Lower lobe of right lung (tissue), 2 donors: ENCODE measurements around the gene GZMM. TPM values are rescaled to one million over a fixed set of nuclear protein-coding genes. Genes with fewer than 3 reads are reported as not detected.
A peak's percentile ranks its signal among the peaks of the same experiment; 100 is the strongest.

Experiments used
- ATAC-seq, 2 donors: fragments of 200-7000 bp; cut with Tn5 transposase; one replicate each; pipeline ENCODE4 v1.9.1; 2020 to 2022; ENCODE audit warnings: mild to moderate bottlenecking in 2 of 2, moderate library complexity in 2 of 2
- DNase-seq: peaks from one replicate; pipeline ENCODE4 v3.0.0-alpha.2; 2020
- H3K27ac ChIP-seq: fragments of 200-600 bp; one replicate; pipeline ENCODE4 v1.8.0; 2022
- H3K27me3 ChIP-seq: fragments of 200-600 bp; one replicate; pipeline ENCODE4 v1.8.0; 2022; ENCODE audit warnings: low read depth
- H3K36me3 ChIP-seq: fragments of 200-600 bp; one replicate; pipeline ENCODE4 v1.8.0; 2022; ENCODE audit warnings: mild to moderate bottlenecking
- H3K4me1 ChIP-seq: fragments of 200-600 bp; one replicate; pipeline ENCODE4 v1.8.0; 2022
- H3K4me3 ChIP-seq: fragments of 200-600 bp; one replicate; pipeline ENCODE4 v1.8.0; 2022; ENCODE audit warnings: mild to moderate bottlenecking
- H3K9me3 ChIP-seq: fragments of 200-600 bp; one replicate; pipeline ENCODE4 v1.8.0; 2022
- CTCF ChIP-seq: fragments of 200-600 bp; IDR thresholded peaks from one replicate; pipeline ENCODE4 v1.8.0; 2022; ENCODE audit warnings: antibody characterized with exemption, mild to moderate bottlenecking
- intact Hi-C: fragments of 100-400 bp; cut with DNase I; formaldehyde crosslinking; loops from one replicate; pipeline ENCODE4 v1.11.0; 2022
- total RNA-seq: library from RNA; stranded (reverse); fragmentation: NEBNext Ultra II Directional; extraction: Animal tissue kit (Norgen Biotek cat#: 25700); gene quantifications from one replicate; pipeline ENCODE4 v1.2.1, GENCODE V29; 2021
- donor health status: DM: no; HTN: yes; CAD: no; lungs with severe emphysema.

Gene GZMM
- total RNA-seq, 1 donor from 2014 or later: 3.6 TPM

GRCh38 chr19:522726-523125, 21.1 kb upstream of the GZMM start:
- Histone ChIP-seq H3K27ac (no peak overlapping the region), H3K4me1 (no peaks in the 10 kb centered on the region), H3K4me3 (no peak overlapping the region), H3K9me3 (no peaks in the 10 kb centered on the region), H3K27me3 (peaks cover 4% of the 10 kb centered on the region), H3K36me3 (peaks cover 5% of the 10 kb centered on the region)
- no peak for ATAC-seq
- no peak for TF ChIP-seq CTCF
- intact Hi-C loops: no loop called here
- no peak for DNase-seq

GRCh38 chr19:524062-524674, 19.7 kb upstream of the GZMM start:
- Histone ChIP-seq H3K36me3 (peaks cover 5% of the 10 kb centered on the region), H3K9me3 (no peaks in the 10 kb centered on the region), H3K4me3 (no peak overlapping the region), H3K27me3 (peaks cover 4% of the 10 kb centered on the region), H3K4me1 (no peaks in the 10 kb centered on the region), H3K27ac (no peak overlapping the region)
- ATAC-seq: peak; percentile 22 to 48
- DNase-seq: no peak
- no peak for TF ChIP-seq CTCF
- intact Hi-C loops: no loop called here

- Histone ChIP-seq H3K36me3 (peaks cover under 1% of the 10 kb centered on the region), H3K27me3 (peaks cover 4% of the 10 kb centered on the region), H3K9me3 (no peaks in the 10 kb centered on the region), H3K27ac (no peak overlapping the region), H3K4me1 (no peaks in the 10 kb centered on the region), H3K4me3 (no peak overlapping the region)
- no peak for TF ChIP-seq CTCF
- no peak for DNase-seq
- intact Hi-C loops: no loop called here
- ATAC-seq: no peak
These were observed 18.8 kb upstream of the GZMM start for GRCh38 chr19:525029-525428.

GRCh38 chr19:525857-526419, 17.9 kb upstream of the GZMM start:
- TF ChIP-seq CTCF: no peak
- Histone ChIP-seq H3K27me3 (peaks cover 4% of the 10 kb centered on the region), H3K27ac (no peak overlapping the region), H3K9me3 (no peaks in the 10 kb centered on the region), H3K4me3 (no peak overlapping the region), H3K36me3 (no peaks in the 10 kb centered on the region), H3K4me1 (peaks cover 6% of the 10 kb centered on the region)
- ATAC-seq: no peak
- DNase-seq: no peak
- intact Hi-C loops: no loop called here

- Histone ChIP-seq H3K4me3 (peak overlapping the region; percentile 99), H3K27me3 (peaks cover 4% of the 10 kb centered on the region), H3K36me3 (no peaks in the 10 kb centered on the region), H3K4me1 (peaks cover 26% of the 10 kb centered on the region), H3K9me3 (no peaks in the 10 kb centered on the region), H3K27ac (peak overlapping the region; percentile 91)
- no peak for ATAC-seq
- DNase-seq: no peak
- TF ChIP-seq CTCF: no peak
- intact Hi-C loops: no loop called here
These were observed 13.5 kb upstream of the GZMM start for GRCh38 chr19:530134-531008.
